GM21576 (cell line): Measurements from ENCODE around the gene ANKRD27.

Source experiments
- ATAC-seq: cut with Tn5 transposase; IDR thresholded peaks from one replicate; pipeline ENCODE4 v1.9.1; 2021; ENCODE audit warnings: mild to moderate bottlenecking, moderate library complexity; ENCODE audit not compliant: unreplicated experiment

ANKRD27 gene

GRCh38 chr19:32563761-32564160 is 111.2 kb downstream of the ANKRD27 start:
- ATAC-seq = no peak

DNA sequence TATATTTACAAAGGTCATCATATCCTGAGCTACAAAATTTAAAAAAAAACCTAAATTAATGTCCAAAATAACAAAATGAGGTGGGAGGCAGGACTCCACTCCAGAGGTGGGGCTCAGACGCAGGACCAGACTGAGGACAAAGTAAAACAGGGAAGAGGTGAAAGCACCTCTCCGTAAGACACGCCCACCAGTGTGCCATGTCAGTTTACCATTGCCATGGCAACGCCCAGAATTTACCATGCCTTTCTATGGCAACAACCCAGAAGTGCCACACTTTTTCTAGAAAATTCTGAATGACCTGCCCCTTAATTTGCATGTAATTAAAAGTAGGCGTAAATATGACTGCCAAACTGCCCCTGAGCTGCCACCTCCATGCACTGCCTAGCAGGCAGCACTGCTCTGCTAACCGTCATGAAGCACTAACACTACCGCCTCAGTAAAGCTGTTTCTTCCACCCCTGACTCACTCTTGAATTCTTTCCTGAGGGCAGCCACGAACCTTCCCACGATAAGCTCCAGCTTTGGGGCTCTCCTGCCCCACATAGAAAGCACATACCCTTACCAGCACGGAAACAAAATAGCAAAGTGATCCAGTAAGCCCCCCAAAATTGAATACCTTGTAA is 116.3 kb downstream of the ANKRD27 start:
- no peak for ATAC-seq

DNA sequence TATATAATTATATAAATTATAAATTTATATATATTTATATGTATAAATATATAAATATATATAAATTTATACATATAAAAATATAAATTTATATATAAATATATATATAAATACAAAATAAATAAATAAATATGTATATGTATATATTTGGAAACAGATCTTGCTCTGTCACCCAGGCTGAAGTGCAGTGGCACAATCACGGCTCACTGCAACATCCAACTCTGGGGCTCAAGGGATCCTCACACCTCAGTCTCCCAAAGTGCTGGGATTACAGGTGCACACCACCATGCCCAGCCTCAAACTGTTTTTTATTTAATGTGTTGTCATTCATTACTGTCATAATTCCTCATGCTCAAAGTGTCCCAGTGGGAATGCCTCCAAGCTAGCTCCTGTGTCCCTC is 119.2 kb downstream of the ANKRD27 start:
- ATAC-seq = no peak

- no peak for ATAC-seq
Measured at GRCh38 chr19:32550666-32551065, 124.3 kb downstream of the ANKRD27 start.
